ENCODE data around the gene OR2T3.
"Not testable (repeated sequence)": the region's sequence is repeated elsewhere in the genome, so short reads cannot be mapped to it uniquely, and the experiment has no call there.

GRCh38 chr1:248488289-248488688 is 15.1 kb downstream of the OR2T3 start, which contains the start of gene OR2T5:
- not testable (repeated sequence) for TF ChIP-seq POLR2AphosphoS5, CTCF, EP300, POLR2A (IDR thresholded peaks at IDR 0.05)
